Measurements from ENCODE around the gene ZNF296.

- TF ChIP-seq CTCF (IDR thresholded peaks at IDR 0.05; ENCODE audit: insufficient read depth, low read depth, low read length) (no peak), EZH2 (IDR thresholded peaks at IDR 0.05; ENCODE audit: insufficient read depth, low read length) (no peak)
Observed at GRCh38 chr19:45027371-45027770, 48.9 kb downstream of the ZNF296 start.
